HG03159 (cell line): Measurements from ENCODE around the gene CAPZA1.
A peak's percentile ranks its signal among the peaks of the same experiment; 100 is the strongest.

Experiments used
- ATAC-seq: cut with Tn5 transposase; IDR thresholded peaks from one replicate; pipeline ENCODE4 v1.9.1; 2021; ENCODE audit warnings: mild to moderate bottlenecking, moderate library complexity; ENCODE audit not compliant: unreplicated experiment

Gene CAPZA1

DNA sequence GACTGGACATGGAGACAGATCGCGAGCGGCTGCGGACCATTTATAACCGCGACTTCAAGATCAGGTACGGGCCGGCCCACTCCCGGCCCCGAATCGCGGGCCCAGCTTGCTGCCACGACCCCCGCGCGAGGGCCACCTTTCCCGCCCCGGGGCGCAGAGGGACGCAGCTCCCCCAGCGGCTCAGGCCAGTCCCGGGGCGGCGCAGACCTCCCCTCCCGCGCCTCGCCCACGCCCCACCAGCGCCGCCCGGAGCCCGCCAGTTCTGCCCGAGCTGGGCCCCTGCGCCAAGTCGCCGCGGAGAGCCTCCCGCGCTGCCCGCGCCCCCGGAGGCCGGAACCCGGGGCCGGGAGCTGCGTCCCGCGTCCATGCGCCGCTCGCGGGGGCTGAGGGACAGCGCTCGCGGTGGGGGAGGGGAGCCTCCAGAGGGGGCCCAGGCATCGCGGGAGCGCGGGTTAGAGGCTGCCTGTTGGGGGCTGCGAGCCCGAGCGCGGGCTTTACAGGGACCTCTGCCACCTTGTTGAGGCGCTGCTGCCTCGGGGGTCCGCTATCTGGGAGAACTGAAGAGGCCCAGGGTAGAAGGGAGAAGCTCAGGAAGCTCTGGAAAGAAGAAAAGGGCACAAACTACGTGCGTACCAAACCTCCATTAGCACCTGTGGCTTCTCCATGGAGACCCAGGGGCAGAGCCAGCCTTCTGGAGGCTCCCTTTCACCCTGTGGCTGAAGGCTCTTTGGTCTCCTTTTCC lies 55.5 kb downstream of the CAPZA1 start:
- peak; percentile 48 for ATAC-seq

DNA sequence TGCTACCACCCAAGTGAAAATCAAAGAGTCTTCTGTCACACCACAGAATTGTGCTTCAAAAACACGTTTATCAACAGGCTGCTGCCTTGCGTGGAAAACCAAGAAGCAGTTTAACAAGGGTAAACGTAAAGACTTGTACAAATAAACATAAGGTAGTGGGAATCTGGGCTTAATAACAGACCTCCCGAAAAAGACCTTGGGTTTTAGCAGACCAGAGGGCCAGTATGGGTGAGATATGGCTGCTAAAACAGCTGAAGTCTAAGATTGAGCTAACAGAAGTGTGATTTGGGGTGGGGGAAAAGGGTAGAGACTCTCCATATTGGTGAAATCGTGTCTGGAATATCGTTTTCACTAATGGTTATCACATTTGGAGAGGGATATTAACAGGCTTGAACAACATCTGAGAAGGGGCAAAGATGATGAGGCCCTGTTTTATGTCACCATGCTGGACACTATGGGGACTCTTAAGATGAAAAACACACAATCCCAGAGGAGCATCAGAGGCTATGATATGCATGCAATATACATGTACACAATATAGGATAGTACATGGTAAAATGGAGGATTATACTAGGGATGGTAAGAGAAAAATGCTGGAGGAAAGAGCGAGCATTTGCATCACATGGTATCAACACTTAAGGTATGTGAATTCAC lies 56.2 kb downstream of the CAPZA1 start:
- ATAC-seq: no peak

- ATAC-seq: no peak
Measured at GRCh38 chr1:112676543-112676942, 56.9 kb downstream of the CAPZA1 start.

GRCh38 chr1:112677501-112677900 lies 57.9 kb downstream of the CAPZA1 start:
- no peak for ATAC-seq

GRCh38 chr1:112678605-112679004 lies 59.0 kb downstream of the CAPZA1 start:
- ATAC-seq: no peak

GRCh38 chr1:112685913-112686312 lies 66.3 kb downstream of the CAPZA1 start:
- ATAC-seq: no peak

- no peak for ATAC-seq
Measured at GRCh38 chr1:112686417-112686816, 66.8 kb downstream of the CAPZA1 start.

GRCh38 chr1:112686835-112687234 lies 67.2 kb downstream of the CAPZA1 start:
- no peak for ATAC-seq

DNA sequence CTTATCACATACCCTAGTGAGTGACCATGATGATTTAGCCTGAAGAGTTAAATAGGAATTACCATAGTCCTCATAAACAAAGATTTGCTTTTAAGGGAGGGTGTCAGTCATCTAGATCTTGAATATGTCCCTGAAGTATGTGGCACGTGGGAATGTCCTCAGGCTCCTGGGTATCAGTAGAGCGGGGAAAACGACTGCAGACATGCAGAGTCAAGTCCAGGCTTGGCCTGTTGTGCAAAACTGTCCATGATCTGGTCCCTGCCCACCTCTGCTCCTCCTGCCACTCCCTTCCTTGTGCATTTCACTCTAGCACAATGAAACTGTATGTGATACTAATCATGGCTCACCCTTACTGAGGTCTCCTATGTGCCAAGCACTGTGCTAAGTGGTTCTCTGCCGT lies 67.7 kb downstream of the CAPZA1 start:
- ATAC-seq: no peak

GRCh38 chr1:112687785-112688496 lies 68.3 kb downstream of the CAPZA1 start:
- ATAC-seq: no peak

- ATAC-seq: no peak
Measured at GRCh38 chr1:112688781-112689193, 69.2 kb downstream of the CAPZA1 start.

DNA sequence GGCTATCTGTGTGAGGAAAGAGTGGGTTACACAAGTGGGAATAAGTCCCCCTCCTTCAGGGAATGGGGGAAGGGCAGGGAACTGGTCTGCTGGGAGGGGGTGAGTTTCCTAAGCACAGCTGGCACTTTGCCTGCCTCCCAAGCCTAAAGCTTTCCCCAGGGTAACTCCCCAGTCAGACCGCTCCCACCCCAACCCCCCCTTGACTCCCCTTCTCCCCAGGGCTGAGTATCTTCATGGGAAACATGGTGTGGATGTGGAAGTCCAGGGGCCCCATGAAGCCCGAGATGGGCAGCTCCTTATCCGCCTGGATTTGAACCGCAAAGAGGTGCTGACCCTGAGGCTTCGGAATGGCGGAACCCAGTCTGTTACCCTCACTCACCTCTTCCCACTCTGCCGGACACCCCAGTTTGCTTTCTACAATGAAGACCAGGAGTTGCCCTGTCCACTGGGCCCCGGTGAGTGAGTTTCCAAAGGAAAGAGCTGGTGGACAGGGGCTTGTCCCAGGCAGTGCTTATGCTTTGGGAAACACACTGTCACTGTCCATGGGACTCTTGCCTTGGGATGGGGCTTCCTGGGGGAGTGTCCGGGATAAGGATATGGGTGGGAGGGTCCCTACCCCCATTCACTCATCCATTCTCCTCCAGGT lies 69.7 kb downstream of the CAPZA1 start:
- no peak for ATAC-seq

DNA sequence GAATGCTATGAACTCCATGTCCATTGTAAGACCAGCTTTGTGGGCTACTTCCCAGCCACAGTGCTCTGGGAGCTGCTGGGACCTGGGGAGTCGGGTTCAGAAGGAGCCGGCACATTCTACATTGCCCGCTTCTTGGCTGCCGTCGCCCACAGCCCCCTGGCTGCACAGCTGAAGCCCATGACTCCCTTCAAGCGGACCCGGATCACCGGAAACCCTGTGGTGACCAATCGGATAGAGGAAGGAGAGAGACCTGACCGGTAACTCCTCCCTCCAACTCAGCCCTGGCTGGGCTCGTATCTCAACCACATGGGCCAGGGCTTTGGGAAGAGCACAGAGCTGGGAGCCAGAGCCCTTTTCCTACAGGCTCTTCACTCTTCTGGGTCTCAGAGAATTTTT lies 70.2 kb downstream of the CAPZA1 start:
- ATAC-seq: no peak

- no peak for ATAC-seq
Measured at GRCh38 chr1:112692681-112693080, 73.0 kb downstream of the CAPZA1 start.

GRCh38 chr1:112693821-112694220 lies 74.2 kb downstream of the CAPZA1 start:
- ATAC-seq: no peak

GRCh38 chr1:112694363-112694929 lies 74.8 kb downstream of the CAPZA1 start:
- no peak for ATAC-seq

DNA sequence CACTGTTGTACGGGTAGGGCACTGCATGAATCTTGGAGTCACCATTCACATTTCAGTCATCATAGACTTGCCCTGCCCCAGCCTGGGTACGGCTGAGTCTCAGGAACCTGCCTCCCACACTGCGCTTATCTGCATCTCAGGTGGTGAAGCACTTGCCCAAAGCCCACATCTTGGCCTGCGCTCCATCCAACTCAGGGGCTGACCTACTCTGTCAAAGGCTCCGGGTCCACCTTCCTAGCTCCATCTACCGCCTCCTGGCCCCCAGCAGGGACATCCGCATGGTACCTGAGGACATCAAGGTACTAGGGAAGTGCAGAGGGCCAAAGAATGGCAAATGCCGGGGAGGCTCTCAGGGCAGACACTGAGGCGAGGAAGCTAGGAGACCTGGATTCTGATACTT lies 75.6 kb downstream of the CAPZA1 start:
- no peak for ATAC-seq

DNA sequence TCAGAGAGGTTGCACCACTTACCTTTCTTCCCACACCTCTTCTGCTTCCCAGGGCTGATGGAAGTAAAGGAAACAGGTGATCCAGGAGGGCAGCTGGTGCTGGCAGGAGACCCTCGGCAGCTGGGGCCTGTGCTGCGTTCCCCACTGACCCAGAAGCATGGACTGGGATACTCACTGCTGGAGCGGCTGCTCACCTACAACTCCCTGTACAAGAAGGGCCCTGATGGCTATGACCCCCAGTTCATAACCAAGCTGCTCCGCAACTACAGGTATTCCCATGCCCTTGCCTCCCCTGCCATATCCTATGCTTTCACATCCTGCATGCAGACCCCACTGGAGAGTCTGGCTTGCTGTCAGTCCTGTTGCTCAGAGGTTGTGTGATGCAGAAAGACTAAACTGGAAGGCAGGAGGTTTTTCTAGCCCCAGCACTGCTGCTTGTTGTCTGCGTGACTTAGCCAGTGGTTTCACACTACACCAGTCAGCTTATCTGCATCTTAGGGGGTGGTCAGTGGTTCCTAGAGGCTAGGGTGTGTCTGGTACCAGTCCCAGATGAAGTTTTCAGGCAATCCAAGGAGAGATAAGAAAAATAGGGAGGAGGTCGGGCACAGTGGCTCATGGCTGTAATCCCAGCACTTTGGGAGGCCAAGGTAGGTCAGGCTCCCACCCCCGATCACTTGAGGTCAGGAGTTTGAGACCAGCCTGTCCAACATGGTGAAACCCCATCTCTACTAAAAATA lies 77.1 kb downstream of the CAPZA1 start:
- no peak for ATAC-seq

DNA sequence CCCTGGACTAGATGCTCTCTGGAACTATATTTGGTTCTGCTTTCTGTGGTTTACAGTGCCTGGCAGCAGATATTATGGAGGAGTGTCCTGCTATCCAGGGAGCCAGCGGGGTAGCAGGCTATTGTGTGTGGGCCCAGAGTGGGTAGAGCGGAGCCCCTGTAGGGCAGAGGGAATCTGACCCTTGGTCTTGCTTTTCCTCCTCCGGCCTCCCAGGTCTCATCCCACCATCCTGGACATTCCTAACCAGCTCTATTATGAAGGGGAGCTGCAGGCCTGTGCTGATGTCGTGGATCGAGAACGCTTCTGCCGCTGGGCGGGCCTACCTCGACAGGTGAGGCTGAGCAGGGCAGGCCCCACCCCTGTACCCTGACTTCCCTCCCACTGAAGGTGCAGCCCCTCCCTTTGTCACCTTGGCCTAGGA lies 78.2 kb downstream of the CAPZA1 start:
- ATAC-seq: no peak
